HG03565 (cell line): ENCODE measurements around the gene ARFGEF3.

Experiments
- ATAC-seq: cut with Tn5 transposase; IDR thresholded peaks from one replicate; pipeline ENCODE4 v1.9.1; 2021; ENCODE audit warnings: mild to moderate bottlenecking, moderate library complexity; ENCODE audit not compliant: unreplicated experiment

Gene ARFGEF3

GRCh38 chr6:138161088-138161337 is 726 bp upstream of the ARFGEF3 start:
- no peak for ATAC-seq

- peak; percentile 3 for ATAC-seq
Observed at GRCh38 chr6:138162111-138162954, 594 bp downstream of the ARFGEF3 start.

- no peak for ATAC-seq
Observed at GRCh38 chr6:138162955-138163575, 1.3 kb downstream of the ARFGEF3 start.

GRCh38 chr6:138175596-138175995 is 13.9 kb downstream of the ARFGEF3 start:
- no peak for ATAC-seq

- ATAC-seq = no peak
Observed at GRCh38 chr6:138176652-138177232, 15.0 kb downstream of the ARFGEF3 start.

- ATAC-seq = no peak
Observed at GRCh38 chr6:138182939-138183789, 21.4 kb downstream of the ARFGEF3 start.

- ATAC-seq = no peak
Observed at GRCh38 chr6:138183790-138184134, 22.0 kb downstream of the ARFGEF3 start.

GRCh38 chr6:138184230-138184629 is 22.5 kb downstream of the ARFGEF3 start:
- ATAC-seq = no peak

GRCh38 chr6:138187156-138187555 is 25.4 kb downstream of the ARFGEF3 start:
- ATAC-seq = no peak

- ATAC-seq = no peak
Observed at GRCh38 chr6:138188278-138188941, 26.7 kb downstream of the ARFGEF3 start.

- ATAC-seq = no peak
Observed at GRCh38 chr6:138194287-138194686, 32.5 kb downstream of the ARFGEF3 start.

GRCh38 chr6:138196122-138196738 is 34.5 kb downstream of the ARFGEF3 start:
- no peak for ATAC-seq

- ATAC-seq = no peak
Observed at GRCh38 chr6:138197570-138197969, 35.8 kb downstream of the ARFGEF3 start.

- ATAC-seq = no peak
Observed at GRCh38 chr6:138198430-138199091, 36.8 kb downstream of the ARFGEF3 start.

- ATAC-seq = no peak
Observed at GRCh38 chr6:138201836-138202235, 40.1 kb downstream of the ARFGEF3 start.

GRCh38 chr6:138203315-138203714 is 41.6 kb downstream of the ARFGEF3 start:
- no peak for ATAC-seq

- no peak for ATAC-seq
Observed at GRCh38 chr6:138204303-138204702, 42.6 kb downstream of the ARFGEF3 start.

GRCh38 chr6:138204792-138205384 is 43.1 kb downstream of the ARFGEF3 start:
- no peak for ATAC-seq

GRCh38 chr6:138205437-138206094 is 43.8 kb downstream of the ARFGEF3 start:
- no peak for ATAC-seq
